NCI-H1092 treated with DMSO at 0.1 percent for 48 hours (cell line): ENCODE data around the gene ITPR1.
"Not testable (repeated sequence)": the region's sequence is repeated elsewhere in the genome, so short reads cannot be mapped to it uniquely, and the experiment has no call there.

Experiments used
- DNase-seq: peaks from one replicate; lab custom pipeline; 2025; lab: John Stamatoyannopoulos, UW

The ITPR1 gene

GRCh38 chr3:4597208-4597985 lies 104.2 kb downstream of the ITPR1 start:
- no peak for DNase-seq

- DNase-seq, result not testable (repeated sequence)
Measured at GRCh38 chr3:4598232-4598631, 105.1 kb downstream of the ITPR1 start.

GRCh38 chr3:4599612-4600011 lies 106.5 kb downstream of the ITPR1 start:
- no peak for DNase-seq

- no peak for DNase-seq
Measured at GRCh38 chr3:4600493-4600892, 107.3 kb downstream of the ITPR1 start.

GRCh38 chr3:4601892-4602291 lies 108.7 kb downstream of the ITPR1 start:
- DNase-seq, result no peak

GRCh38 chr3:4604693-4605092 lies 111.5 kb downstream of the ITPR1 start:
- DNase-seq, result no peak

- DNase-seq, result no peak
Measured at GRCh38 chr3:4606911-4607310, 113.8 kb downstream of the ITPR1 start.

- DNase-seq, result no peak
Measured at GRCh38 chr3:4613366-4613765, 120.2 kb downstream of the ITPR1 start.

- no peak for DNase-seq
Measured at GRCh38 chr3:4614070-4614469, 120.9 kb downstream of the ITPR1 start.

GRCh38 chr3:4614927-4615326 lies 121.8 kb downstream of the ITPR1 start:
- DNase-seq, result no peak

GRCh38 chr3:4615750-4616149 lies 122.6 kb downstream of the ITPR1 start:
- no peak for DNase-seq

- DNase-seq, result no peak
Measured at GRCh38 chr3:4623421-4623999, 130.4 kb downstream of the ITPR1 start.

GRCh38 chr3:4627651-4628375 lies 134.7 kb downstream of the ITPR1 start:
- DNase-seq, result no peak

- DNase-seq, result no peak
Measured at GRCh38 chr3:4629095-4630007, 136.2 kb downstream of the ITPR1 start.

GRCh38 chr3:4633078-4634004 lies 140.2 kb downstream of the ITPR1 start:
- peak; percentile 52 for DNase-seq

GRCh38 chr3:4634894-4635293 lies 141.7 kb downstream of the ITPR1 start:
- DNase-seq, result no peak

- no peak for DNase-seq
Measured at GRCh38 chr3:4637265-4637664, 144.1 kb downstream of the ITPR1 start.

GRCh38 chr3:4641863-4642563 lies 148.9 kb downstream of the ITPR1 start:
- no peak for DNase-seq

GRCh38 chr3:4642611-4643010 lies 149.5 kb downstream of the ITPR1 start:
- no peak for DNase-seq

- no peak for DNase-seq
Measured at GRCh38 chr3:4643904-4644547, 150.9 kb downstream of the ITPR1 start.
